ENCODE results near the gene UBN2.
"Not testable (repeated sequence)": the region's sequence is repeated elsewhere in the genome, so short reads cannot be mapped to it uniquely, and the experiment has no call there.

The UBN2 gene

GRCh38 chr7:139230774-139231512 lies at the start of gene UBN2:
UBN2 (plus strand) TSS chr7:139231237; CDS start chr7:139231485, 248 bp downstream.
- H3K27me3 Mint-ChIP-seq, result peaks cover 9% of the 10 kb centered on the region
- H3K27ac Mint-ChIP-seq, result peak within 1 kb of the TSS; percentile 97
- peak; percentile 94 for DNase-seq
- H3K36me3 Mint-ChIP-seq (ENCODE audit: low read depth), result peaks cover 7% of the 10 kb centered on the region
- peaks cover 37% of the 10 kb centered on the region for H3K4me1 Mint-ChIP-seq (ENCODE audit: low read depth)
- no peaks in the 10 kb centered on the region for H3K9me3 Mint-ChIP-seq
- H3K4me3 Mint-ChIP-seq, result peak within 1 kb of the TSS; percentile 97

- Mint-ChIP-seq H3K4me3 (no peak overlapping the region), H3K36me3 (ENCODE audit: low read depth) (peaks cover 34% of the 10 kb centered on the region), H3K27ac (no peak overlapping the region), H3K9me3 (no peaks in the 10 kb centered on the region), H3K27me3 (no peaks in the 10 kb centered on the region), H3K4me1 (ENCODE audit: low read depth) (no peaks in the 10 kb centered on the region)
- no peak for DNase-seq
Measured at GRCh38 chr7:139181404-139181803, 49.6 kb upstream of the UBN2 start.

- H3K4me1 Mint-ChIP-seq (ENCODE audit: low read depth), result no peaks in the 10 kb centered on the region
- H3K27ac Mint-ChIP-seq, result no peak overlapping the region
- no peaks in the 10 kb centered on the region for H3K9me3 Mint-ChIP-seq
- H3K36me3 Mint-ChIP-seq (ENCODE audit: low read depth), result peaks cover 36% of the 10 kb centered on the region
- no peak for DNase-seq
- H3K4me3 Mint-ChIP-seq, result no peak overlapping the region
- no peaks in the 10 kb centered on the region for H3K27me3 Mint-ChIP-seq
Measured at GRCh38 chr7:139182363-139182762, 48.7 kb upstream of the UBN2 start.

- Mint-ChIP-seq H3K4me1 (ENCODE audit: low read depth) (no peaks in the 10 kb centered on the region), H3K36me3 (ENCODE audit: low read depth) (peaks cover 36% of the 10 kb centered on the region), H3K27me3 (no peaks in the 10 kb centered on the region), H3K27ac (no peak overlapping the region), H3K9me3 (no peaks in the 10 kb centered on the region), H3K4me3 (no peak overlapping the region)
- DNase-seq, result no peak
Measured at GRCh38 chr7:139183251-139183650, 47.8 kb upstream of the UBN2 start.

GRCh38 chr7:139183878-139184338 lies 47.1 kb upstream of the UBN2 start:
- DNase-seq, result no peak
- H3K4me1 Mint-ChIP-seq (ENCODE audit: low read depth), result no peaks in the 10 kb centered on the region
- H3K4me3 Mint-ChIP-seq, result no peak overlapping the region
- H3K27ac Mint-ChIP-seq, result no peak overlapping the region
- no peaks in the 10 kb centered on the region for H3K9me3 Mint-ChIP-seq
- peaks cover 36% of the 10 kb centered on the region for H3K36me3 Mint-ChIP-seq (ENCODE audit: low read depth)
- no peaks in the 10 kb centered on the region for H3K27me3 Mint-ChIP-seq

GRCh38 chr7:139186146-139186545 lies 44.9 kb upstream of the UBN2 start:
- Mint-ChIP-seq H3K4me1 (ENCODE audit: low read depth) (no peaks in the 10 kb centered on the region), H3K9me3 (no peaks in the 10 kb centered on the region), H3K36me3 (ENCODE audit: low read depth) (peaks cover 25% of the 10 kb centered on the region), H3K27ac (no peak overlapping the region), H3K27me3 (no peaks in the 10 kb centered on the region), H3K4me3 (no peak overlapping the region)
- DNase-seq, result no peak

GRCh38 chr7:139189357-139189756 lies 41.7 kb upstream of the UBN2 start:
- H3K36me3 Mint-ChIP-seq (ENCODE audit: low read depth), result peaks cover 6% of the 10 kb centered on the region
- H3K4me1 Mint-ChIP-seq (ENCODE audit: low read depth), result no peaks in the 10 kb centered on the region

GRCh38 chr7:139192014-139192706 lies 38.9 kb upstream of the UBN2 start:
- Mint-ChIP-seq H3K9me3 (no peaks in the 10 kb centered on the region), H3K4me3 (no peak overlapping the region), H3K4me1 (ENCODE audit: low read depth) (no peaks in the 10 kb centered on the region), H3K27ac (no peak overlapping the region), H3K27me3 (no peaks in the 10 kb centered on the region), H3K36me3 (ENCODE audit: low read depth) (peaks cover 4% of the 10 kb centered on the region)
- DNase-seq, result no peak

More at GRCh38 chr7:139189357-139189756, 41.7 kb upstream of the UBN2 start:
- Mint-ChIP-seq H3K27ac (no peak overlapping the region), H3K9me3 (no peaks in the 10 kb centered on the region), H3K4me3 (no peak overlapping the region), H3K27me3 (no peaks in the 10 kb centered on the region)
- no peak for DNase-seq

GRCh38 chr7:139200382-139200781 lies 30.7 kb upstream of the UBN2 start:
- Mint-ChIP-seq H3K27ac (no peak overlapping the region), H3K9me3 (peaks cover 3% of the 10 kb centered on the region), H3K36me3 (ENCODE audit: low read depth) (no peaks in the 10 kb centered on the region), H3K27me3 (no peaks in the 10 kb centered on the region), H3K4me1 (ENCODE audit: low read depth) (no peaks in the 10 kb centered on the region), H3K4me3 (no peak overlapping the region)
- no peak for DNase-seq

- Mint-ChIP-seq H3K9me3 (peaks cover 16% of the 10 kb centered on the region), H3K4me3 (no peak overlapping the region), H3K36me3 (ENCODE audit: low read depth) (no peaks in the 10 kb centered on the region), H3K27me3 (no peaks in the 10 kb centered on the region), H3K27ac (no peak overlapping the region), H3K4me1 (ENCODE audit: low read depth) (no peaks in the 10 kb centered on the region)
- no peak for DNase-seq
Measured at GRCh38 chr7:139203992-139204391, 27.0 kb upstream of the UBN2 start.

- Mint-ChIP-seq H3K27me3 (no peaks in the 10 kb centered on the region), H3K27ac (no peak overlapping the region), H3K9me3 (peaks cover 16% of the 10 kb centered on the region)
Measured at GRCh38 chr7:139205843-139206242, 25.2 kb upstream of the UBN2 start.

GRCh38 chr7:139212133-139212532 lies 18.9 kb upstream of the UBN2 start:
- Mint-ChIP-seq H3K27me3 (no peaks in the 10 kb centered on the region), H3K9me3 (no peaks in the 10 kb centered on the region), H3K4me3 (no peak overlapping the region), H3K36me3 (ENCODE audit: low read depth) (no peaks in the 10 kb centered on the region), H3K27ac (no peak overlapping the region), H3K4me1 (ENCODE audit: low read depth) (no peaks in the 10 kb centered on the region)
- no peak for DNase-seq

More at GRCh38 chr7:139205843-139206242, 25.2 kb upstream of the UBN2 start:
- H3K4me1 Mint-ChIP-seq (ENCODE audit: low read depth), result no peaks in the 10 kb centered on the region
- no peaks in the 10 kb centered on the region for H3K36me3 Mint-ChIP-seq (ENCODE audit: low read depth)
- no peak overlapping the region for H3K4me3 Mint-ChIP-seq
- no peak for DNase-seq

- not testable (repeated sequence) for DNase-seq; H3K36me3 Mint-ChIP-seq (ENCODE audit: low read depth); H3K4me3 Mint-ChIP-seq; H3K27me3 Mint-ChIP-seq; H3K9me3 Mint-ChIP-seq; H3K4me1 Mint-ChIP-seq (ENCODE audit: low read depth); H3K27ac Mint-ChIP-seq
Measured at GRCh38 chr7:139213489-139213888, 17.5 kb upstream of the UBN2 start.

- DNase-seq, result no peak
- Mint-ChIP-seq H3K36me3 (ENCODE audit: low read depth) (no peaks in the 10 kb centered on the region), H3K27ac (no peak overlapping the region), H3K4me1 (ENCODE audit: low read depth) (no peaks in the 10 kb centered on the region), H3K9me3 (no peaks in the 10 kb centered on the region), H3K4me3 (no peak overlapping the region), H3K27me3 (peaks cover 2% of the 10 kb centered on the region)
Measured at GRCh38 chr7:139218173-139218572, 12.9 kb upstream of the UBN2 start.

GRCh38 chr7:139224219-139224618 lies 6.8 kb upstream of the UBN2 start:
- DNase-seq, result no peak
- no peak overlapping the region for H3K27ac Mint-ChIP-seq
- no peak overlapping the region for H3K4me3 Mint-ChIP-seq
- no peaks in the 10 kb centered on the region for H3K4me1 Mint-ChIP-seq (ENCODE audit: low read depth)
- no peaks in the 10 kb centered on the region for H3K36me3 Mint-ChIP-seq (ENCODE audit: low read depth)
- peaks cover 11% of the 10 kb centered on the region for H3K27me3 Mint-ChIP-seq
- no peaks in the 10 kb centered on the region for H3K9me3 Mint-ChIP-seq

Data from activated T-cell treated with anti-CD3 and anti-CD28 coated beads, Interleukin-2, amount 50 U/mL, for 24 hours (primary cell).